HCT116 (cell line): ENCODE measurements around the gene KIRREL3.

Source experiments
- POLR2A ChIP-seq: IDR thresholded peaks from 2 replicates; pipeline ENCODE4 v1.7.0; 2011; ENCODE audit warnings: borderline replicate concordance; ENCODE audit not compliant: insufficient read depth, insufficient read length; ENCODE audit errors: extremely low read depth
- POLR2AphosphoS5 ChIP-seq: IDR thresholded peaks from 2 replicates; pipeline ENCODE4 v1.6.1; 2011; ENCODE audit warnings: mild to moderate bottlenecking, low read depth, low read length, moderate library complexity
- YY1 ChIP-seq: IDR thresholded peaks from 2 replicates; pipeline ENCODE4 v1.6.1; 2011; ENCODE audit warnings: low read length, low read depth, moderate library complexity, mild to moderate bottlenecking; ENCODE audit not compliant: insufficient replicate concordance; ENCODE audit errors: extremely low read depth
- TF ChIP-seq, protein P1 (sequence below), 3 experiments: fragments of 200-600 bp in 1 of 3; sonication (generic) in 1 of 3; IDR thresholded peaks in 2 of 3; conservative IDR thresholded peaks in 1 of 3; 2 replicates each; pipeline ENCODE4 v1.5.1; 2012 to 2017; ENCODE audit warnings: low read depth in 2 of 3, low read length in 2 of 3, antibody characterized with exemption in 1 of 3, borderline replicate concordance in 1 of 3, control low read depth in 1 of 3, mild to moderate bottlenecking in 1 of 3, mixed read lengths in 1 of 3, mixed run types in 1 of 3, moderate library complexity in 1 of 3; ENCODE audit not compliant: insufficient read depth in 1 of 3

- TF ChIP-seq POLR2AphosphoS5 (no peak), POLR2A (no peak), YY1 (no peak)
- TF ChIP-seq, protein P1, sequence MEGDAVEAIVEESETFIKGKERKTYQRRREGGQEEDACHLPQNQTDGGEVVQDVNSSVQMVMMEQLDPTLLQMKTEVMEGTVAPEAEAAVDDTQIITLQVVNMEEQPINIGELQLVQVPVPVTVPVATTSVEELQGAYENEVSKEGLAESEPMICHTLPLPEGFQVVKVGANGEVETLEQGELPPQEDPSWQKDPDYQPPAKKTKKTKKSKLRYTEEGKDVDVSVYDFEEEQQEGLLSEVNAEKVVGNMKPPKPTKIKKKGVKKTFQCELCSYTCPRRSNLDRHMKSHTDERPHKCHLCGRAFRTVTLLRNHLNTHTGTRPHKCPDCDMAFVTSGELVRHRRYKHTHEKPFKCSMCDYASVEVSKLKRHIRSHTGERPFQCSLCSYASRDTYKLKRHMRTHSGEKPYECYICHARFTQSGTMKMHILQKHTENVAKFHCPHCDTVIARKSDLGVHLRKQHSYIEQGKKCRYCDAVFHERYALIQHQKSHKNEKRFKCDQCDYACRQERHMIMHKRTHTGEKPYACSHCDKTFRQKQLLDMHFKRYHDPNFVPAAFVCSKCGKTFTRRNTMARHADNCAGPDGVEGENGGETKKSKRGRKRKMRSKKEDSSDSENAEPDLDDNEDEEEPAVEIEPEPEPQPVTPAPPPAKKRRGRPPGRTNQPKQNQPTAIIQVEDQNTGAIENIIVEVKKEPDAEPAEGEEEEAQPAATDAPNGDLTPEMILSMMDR (IDR thresholded peaks at IDR 0.05 in 2 of 3, conservative IDR thresholded peaks at IDR 0.05 in 1 of 3; ENCODE audit: borderline replicate concordance in 1 of 3, insufficient read depth in 1 of 3, low read depth in 2 of 3, low read length in 2 of 3) = no peak
Measured at GRCh38 chr11:126886636-126887035, 113.9 kb downstream of the KIRREL3 start.
